T-helper 9 cell (primary cell): Measurements from ENCODE around the gene KAT2B.
"Not testable (repeated sequence)": the region's sequence is repeated elsewhere in the genome, so short reads cannot be mapped to it uniquely, and the experiment has no call there.

Experiments
- DNase-seq: peaks from one replicate; pipeline ENCODE4 v3.0.0-alpha.2; 2020
- total RNA-seq, 2 donors: gene quantifications; one replicate each; lab custom pipeline; 2026; lab: John Stamatoyannopoulos, UW

KAT2B gene
- total RNA-seq, result 190 to 244 reads per million in 2 donors

DNA sequence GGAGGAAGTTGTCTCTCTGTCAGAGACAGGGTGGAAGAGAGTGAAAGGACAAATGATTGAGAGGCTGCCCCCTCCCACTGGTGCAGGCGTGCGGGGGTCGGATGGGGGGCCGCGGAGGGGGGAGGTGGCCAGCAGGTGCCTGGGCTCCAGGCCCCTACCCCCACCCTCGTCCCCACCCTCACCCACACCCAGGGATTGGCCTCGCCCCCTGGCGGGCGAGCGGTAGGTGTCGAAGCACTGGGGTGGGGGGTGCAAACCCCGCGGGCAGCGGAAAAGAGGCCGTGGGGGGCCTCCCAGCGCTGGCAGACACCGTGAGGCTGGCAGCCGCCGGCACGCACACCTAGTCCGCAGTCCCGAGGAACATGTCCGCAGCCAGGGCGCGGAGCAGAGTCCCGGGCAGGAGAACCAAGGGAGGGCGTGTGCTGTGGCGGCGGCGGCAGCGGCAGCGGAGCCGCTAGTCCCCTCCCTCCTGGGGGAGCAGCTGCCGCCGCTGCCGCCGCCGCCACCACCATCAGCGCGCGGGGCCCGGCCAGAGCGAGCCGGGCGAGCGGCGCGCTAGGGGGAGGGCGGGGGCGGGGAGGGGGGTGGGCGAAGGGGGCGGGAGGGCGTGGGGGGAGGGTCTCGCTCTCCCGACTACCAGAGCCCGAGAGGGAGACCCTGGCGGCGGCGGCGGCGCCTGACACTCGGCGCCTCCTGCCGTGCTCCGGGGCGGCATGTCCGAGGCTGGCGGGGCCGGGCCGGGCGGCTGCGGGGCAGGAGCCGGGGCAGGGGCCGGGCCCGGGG is at the start of gene KAT2B:
KAT2B (plus strand) TSS at position 682 of the 783 bp plus-strand sequence; CDS start at position 714, 32 bp downstream.
- peak; percentile 81 for DNase-seq

DNA sequence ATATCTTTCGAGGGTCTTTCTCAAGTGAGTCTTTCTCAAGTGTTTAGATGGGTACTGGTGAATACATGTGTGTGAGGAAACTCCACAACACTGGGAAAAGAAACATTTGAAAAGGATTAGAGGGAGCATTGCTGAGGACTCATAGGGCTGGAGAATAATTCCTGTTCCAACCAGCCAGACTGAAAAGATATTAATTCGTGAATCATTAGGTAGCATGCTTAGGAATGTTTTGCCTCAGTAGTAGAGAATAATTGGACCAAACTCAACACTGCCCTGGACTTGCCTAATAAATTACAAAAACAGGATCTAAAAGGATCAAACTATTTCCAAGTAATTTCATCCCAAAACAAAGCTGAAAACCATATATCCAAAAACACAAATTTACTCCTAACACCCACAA is 45.5 kb upstream of the KAT2B start:
- DNase-seq, result no peak

DNA sequence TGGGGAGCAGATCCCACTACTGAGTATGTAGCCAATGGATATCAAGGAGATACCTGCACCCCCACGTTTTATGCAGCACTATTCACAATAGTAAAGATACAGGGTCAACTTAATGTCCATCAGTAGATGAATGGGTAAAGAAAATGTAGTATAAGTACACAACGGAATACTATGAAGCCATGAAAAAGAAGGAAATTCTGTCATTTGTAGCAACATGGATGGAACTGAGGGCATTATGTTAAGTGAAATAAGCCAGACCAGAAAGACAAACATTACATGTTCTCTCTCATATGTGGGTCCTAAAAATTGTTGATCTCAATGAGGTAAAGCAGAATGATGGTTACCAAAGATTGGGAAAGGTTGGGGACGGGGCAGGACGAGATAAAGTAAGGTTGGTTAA is 42.7 kb upstream of the KAT2B start:
- DNase-seq, result no peak

DNA sequence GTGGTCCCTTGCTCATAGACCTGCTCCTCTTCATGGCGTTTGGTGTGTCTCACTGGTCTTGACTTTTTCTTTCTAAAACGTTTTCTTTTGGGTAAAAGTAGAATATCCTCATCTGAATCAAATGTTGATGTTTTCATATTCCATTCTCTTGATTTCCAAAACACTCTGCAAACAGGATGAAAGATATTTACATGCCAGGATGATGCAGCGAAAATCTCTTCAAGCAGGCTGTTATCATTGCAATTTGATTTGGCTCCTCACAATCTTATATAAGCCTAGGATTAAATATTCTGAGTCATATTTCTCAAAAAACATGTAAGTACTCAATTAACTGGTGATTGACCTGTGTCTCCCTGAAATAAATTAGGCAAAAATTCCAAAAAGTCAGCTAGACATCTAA is 38.3 kb upstream of the KAT2B start:
- DNase-seq, result no peak

DNA sequence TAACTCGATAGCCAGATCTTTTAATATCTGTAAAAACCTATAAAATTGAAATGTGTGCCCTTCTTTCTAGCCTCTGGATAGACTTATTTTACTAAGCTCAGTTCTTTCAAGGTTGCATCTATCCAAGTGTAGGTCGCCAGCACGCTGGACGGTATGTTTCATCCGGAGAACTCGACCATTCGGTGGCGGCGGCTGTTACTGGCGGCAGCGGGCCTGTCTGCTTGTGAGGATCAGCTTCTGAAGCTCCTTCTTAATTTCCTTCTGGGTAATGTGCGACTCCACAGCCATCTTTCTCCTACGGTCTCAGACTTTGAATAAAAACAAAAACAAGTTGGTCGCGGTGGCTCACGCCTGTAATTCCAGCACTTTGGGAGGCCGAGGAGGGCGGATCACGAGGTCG is 32.3 kb upstream of the KAT2B start:
- DNase-seq, result no peak

DNA sequence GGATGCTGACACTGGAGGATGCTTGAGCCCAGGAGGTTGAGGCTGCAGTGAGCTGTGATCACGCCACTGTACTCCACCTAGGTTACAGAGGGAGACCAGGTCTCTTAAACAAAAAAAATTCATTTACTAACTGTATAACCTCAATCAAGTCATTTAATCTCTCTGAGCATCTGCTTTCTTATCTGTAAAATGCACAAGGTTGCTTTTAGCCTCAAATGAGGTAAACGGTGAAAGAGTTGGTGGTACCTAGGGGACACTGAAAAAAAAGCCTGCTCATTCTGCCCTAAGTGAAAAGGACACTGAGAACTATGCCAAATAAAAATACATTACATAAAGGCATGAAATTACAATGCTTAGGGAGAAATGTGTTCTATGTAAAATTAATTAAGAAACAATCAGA is 31.6 kb upstream of the KAT2B start:
- no peak for DNase-seq

DNA sequence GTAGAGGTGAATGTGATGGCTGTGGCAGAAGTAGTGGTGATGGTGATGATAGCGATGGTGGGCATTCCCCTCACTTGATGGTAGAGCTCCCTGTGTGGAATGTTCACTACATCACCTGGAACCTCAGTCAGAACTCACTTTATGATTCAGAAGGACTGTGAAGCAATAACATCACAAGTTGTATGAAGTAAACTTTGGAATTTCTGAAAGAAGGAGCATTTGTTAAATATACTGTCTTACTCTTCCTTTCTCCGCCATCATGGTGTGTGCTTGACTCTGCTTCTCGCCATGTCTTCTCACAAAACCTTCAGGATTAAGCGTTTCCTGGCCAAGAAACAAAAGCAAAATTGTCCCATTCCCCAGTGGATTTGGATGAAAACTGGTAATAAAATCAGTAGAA is 28.1 kb upstream of the KAT2B start, which contains the start of gene PP2D1:
PP2D1 (minus strand) TSS at position 101 of the 400 bp plus-strand sequence. CDS start 192 bp downstream, outside the sequence.
- no peak for DNase-seq

DNA sequence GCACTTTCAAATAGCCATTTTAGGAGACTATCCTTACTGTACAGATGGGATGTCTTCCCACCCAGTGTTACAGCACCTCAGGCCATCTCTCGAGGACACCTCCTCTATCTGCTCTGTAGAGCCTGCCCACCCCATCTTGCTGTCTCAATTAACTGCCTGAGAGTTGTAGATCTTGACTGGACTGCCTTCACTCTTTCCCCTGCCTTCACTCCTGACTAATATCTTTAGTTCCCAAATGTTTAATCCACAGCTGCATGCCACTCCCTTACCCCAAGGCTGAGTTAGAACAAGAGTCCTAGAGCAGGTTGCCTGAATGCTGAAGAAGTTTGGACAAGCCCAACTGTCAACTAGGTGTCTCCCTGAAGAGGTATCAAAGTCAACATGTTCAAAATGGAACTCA is 26.9 kb upstream of the KAT2B start:
- no peak for DNase-seq

DNA sequence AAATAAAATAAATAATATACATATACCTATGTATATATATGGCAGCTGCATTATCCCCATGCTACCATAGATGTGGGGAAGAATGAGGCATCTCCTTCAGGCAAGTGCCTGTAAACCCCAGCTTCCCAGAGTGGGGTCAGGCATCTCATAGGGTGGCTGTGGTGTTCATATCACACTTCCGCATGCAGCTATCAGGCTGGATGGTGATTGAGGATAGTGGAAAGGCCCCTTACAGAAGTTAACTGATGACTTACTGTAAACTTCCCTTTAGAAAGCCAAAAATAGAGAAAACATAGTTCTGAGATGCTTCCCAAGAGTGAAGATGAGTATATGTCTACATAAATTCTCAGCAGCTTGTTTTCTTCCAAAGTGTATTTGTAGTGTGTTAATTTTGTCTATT is 24.7 kb upstream of the KAT2B start:
- DNase-seq, result no peak

DNA sequence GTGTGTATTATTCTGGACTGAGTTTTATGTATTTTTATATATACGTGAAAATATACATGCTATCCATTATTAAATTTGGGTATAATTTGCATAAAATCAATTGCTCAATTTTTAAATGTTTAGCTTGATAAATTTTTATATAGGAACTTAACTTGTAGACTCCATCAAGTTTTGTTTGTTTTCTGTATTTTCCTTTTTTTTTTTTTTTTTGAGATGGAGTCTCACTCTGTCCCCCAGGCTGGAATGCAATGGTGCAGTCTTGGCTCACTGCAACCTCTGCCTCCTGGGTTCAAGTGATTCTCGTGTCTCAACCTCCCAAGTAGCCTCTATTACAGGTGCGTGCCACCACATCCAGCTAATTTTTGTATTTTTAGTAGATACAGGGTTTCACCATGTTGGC is 24.2 kb upstream of the KAT2B start:
- DNase-seq, result not testable (repeated sequence)

DNA sequence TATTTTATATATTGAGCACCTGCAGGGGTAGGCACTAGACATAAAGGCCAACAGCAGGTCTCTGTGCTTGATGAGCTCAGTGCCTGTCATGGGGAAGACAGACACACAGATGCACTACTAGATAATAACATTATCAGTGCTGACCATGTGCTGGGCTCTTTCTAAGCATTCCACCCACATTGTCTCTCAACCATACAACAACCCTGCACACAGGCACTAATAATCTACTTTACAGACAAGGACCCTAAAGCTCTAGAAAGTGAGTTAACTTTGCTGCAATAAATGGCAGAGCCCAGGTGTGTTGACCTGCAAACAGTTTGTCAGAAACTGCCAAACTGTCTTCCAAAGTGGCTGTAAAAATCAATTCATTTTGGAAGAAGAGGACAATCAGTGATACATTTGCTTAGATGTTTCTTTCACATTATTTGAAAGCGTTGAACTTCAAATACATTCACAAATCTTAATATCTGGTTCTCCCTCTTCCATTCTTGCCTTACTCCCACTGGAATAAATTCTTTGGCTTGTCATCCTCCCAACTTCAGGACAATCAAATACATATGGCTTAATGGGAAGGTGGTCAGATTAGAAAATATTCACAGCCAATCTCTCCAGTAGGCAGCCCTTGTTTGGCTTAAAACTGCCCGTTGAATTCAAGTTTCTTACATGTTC is 17.2 kb upstream of the KAT2B start:
- no peak for DNase-seq

DNA sequence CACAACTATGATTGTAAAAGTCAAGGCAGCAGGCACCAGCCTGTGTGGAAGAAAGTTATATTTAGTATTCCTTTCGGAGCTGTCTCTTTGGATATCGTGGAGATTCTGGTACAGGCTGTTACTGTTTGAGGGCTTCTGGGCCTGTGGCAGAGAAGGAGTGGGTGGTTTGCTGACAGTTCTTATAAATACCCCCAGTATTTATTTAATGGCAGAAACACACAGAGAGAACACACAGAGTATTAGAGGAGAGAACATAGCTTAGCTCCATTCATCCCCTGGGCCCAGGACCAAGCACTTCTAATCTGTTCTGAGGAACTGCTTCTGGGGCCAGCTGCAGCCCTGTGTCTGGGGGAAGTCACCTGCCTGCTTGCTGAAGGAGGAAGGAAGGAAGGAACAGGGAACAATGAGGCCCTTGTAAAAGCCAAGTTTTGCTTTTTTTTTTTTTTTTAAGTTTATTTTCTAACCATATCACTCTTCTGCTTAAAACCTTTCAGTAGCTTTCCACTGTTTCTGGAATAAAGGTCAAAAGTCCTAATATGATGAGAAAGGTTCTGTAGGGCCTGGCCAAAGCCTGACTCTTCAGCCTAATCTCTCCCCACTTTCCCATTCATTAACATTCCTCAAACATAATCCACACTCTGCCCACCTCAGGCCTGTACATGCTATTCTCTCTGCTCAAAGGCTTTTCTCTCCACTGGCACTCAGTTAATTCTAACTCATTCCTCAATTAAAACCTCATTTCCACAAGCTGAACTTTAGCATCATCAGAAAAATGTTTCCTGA is 16.4 kb upstream of the KAT2B start:
- no peak for DNase-seq

DNA sequence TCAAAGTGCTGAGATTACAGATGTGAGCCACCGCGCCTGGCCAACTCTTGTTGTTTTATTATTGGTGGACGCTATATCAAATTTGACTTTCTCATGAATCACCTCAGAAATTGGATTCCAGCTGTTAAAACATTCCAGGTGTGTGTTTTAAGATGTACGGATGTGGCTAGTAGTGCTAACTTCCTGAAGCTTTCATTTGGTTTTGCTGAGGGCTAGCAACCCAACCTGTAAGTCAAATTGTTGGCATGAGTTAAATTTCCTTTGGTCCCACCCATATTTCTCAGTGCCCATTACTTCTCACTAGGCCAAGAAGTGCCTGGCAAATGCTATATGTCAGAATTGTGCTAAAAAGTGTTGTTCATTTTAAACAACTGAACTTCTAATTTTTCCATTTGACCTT is 13.1 kb upstream of the KAT2B start:
- DNase-seq, result no peak

DNA sequence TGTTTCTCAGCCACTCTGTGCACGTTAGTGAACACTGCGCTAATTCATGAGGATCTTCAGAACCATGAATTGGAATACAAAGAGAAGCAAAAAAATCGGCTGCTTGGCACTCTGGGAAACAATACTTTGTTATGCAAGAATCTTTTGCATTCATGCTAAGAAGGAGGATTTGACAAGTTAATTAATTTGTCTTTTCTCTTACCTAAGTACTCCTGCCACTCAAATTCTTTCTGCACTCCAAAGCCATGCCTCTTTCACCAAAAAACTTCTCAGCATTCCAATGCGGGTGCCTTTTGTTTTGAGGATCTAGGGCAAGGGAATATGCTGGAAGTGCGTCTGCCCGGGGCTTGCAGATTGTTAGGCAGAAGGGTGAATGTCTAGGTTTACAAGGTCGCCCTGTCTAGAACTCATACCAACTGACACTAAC is 11.3 kb upstream of the KAT2B start:
- no peak for DNase-seq

DNA sequence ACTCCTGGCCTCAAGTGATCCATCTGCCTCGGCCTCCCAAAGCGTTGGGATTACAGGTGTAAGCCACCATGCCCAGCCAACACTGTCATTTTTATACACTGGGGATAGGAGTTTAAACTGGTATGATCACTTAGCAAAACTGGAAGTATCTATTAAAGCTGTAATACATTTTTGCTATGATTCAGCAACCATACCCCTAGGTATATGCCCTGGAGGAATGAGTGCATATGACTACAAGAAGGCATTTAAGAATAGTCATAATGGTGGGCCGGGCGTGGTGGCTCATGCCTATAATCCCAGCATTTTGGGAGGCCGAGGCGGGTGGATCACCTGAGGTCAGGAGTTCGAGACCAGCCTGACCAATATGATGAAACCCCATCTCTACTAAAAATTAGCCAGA is 8.3 kb upstream of the KAT2B start:
- DNase-seq, result not testable (repeated sequence)

DNA sequence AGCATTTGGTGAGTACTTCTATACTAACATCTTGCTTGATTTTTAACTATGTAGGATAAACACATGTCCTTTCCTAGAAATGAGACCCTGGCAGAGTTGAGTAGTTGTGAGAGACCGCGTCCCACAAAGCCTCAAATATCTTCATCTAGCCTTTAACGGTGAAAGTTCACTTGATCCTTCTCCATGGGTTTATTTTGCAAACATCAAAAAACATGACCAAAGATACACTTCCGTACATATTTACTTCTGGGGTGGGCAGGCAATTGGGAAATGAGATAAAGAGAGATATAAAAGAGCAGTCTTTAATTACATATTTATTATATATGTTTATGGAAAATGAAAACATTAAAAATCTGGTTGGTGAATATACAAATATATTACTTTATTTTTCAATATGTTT is 5.2 kb upstream of the KAT2B start:
- DNase-seq, result no peak

DNA sequence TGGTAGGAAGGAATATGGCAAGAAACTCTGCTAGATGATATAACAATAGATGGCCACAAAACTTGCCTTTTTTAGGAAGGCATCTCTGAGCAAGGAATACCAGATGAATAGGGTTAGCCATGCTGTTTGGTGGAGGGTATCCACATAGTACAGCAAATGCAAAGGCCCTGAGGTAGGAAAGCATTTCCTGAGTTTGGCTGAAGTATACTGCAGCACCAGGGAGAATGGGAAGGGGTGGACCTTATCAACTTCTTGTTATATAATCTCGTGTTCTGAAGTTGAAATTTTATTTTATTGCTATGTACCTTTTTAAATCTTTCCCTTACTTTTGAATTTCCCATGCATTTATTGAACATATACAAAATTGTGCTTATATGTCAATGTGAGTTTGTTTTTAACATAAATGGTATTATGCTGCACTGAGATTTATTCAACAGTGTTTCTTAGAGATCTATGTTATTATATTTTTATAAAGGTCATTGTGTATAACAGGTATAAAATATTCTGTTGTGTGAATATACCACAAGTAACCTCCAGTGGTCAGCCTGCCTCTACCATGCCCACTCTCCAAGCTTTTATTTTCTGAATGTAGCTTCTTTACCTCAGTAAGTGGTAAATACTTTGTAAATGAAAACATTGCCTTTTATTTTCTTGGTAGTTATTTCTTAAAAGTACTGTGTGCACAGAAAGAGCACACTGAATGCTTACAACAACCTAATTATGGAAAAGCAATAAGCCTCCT is 2.8 kb upstream of the KAT2B start:
- DNase-seq, result no peak

DNA sequence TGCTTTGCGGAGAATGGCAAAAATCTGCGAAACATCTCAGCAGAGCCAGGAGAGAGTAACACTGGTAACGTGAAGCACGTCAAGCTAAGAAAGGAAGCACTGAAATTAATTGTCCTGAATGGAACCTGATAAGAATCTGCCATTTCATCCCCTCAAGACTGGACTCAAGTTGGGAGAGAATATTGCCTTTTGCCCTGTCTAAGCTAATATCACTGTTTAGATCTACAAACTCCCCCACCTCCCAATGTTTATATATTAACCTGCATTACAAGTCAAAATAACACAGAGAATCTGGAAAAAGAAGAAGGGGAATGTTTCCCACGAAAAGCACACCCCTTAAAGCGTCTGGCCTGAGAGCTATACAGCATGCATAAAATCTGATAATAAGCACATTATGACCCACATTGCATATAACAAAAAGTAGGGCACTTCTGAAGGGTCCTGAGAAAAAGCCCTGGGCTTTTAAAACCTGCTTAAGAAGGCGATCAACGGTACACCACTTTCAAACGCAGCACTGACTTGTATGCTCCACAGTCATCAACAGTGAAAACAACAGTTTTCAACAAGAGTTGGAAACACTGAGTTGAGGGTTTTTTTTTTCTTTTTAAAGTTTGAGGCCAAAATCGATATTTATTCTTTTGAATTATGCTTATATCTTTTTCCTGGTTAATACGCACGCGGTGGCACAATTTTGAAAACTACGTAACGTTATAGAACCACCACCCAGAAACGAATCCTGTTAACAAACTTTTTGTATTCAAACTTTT is 1.4 kb upstream of the KAT2B start:
- DNase-seq, result no peak

DNA sequence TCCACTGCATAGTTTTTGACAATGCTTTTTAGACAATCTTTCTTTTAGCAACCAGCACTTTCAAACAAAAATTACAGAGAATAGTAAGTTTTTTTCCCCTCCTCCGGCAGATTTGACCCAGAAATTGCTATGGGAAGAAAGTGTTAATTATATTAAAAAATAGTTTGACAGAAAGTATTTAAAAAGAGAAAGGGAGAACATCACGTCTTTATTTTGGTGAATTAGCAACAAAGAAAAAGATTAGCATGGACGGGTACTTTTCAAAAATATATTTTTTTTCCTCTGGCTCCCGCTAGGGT is 831 bp upstream of the KAT2B start:
- no peak for DNase-seq

DNA sequence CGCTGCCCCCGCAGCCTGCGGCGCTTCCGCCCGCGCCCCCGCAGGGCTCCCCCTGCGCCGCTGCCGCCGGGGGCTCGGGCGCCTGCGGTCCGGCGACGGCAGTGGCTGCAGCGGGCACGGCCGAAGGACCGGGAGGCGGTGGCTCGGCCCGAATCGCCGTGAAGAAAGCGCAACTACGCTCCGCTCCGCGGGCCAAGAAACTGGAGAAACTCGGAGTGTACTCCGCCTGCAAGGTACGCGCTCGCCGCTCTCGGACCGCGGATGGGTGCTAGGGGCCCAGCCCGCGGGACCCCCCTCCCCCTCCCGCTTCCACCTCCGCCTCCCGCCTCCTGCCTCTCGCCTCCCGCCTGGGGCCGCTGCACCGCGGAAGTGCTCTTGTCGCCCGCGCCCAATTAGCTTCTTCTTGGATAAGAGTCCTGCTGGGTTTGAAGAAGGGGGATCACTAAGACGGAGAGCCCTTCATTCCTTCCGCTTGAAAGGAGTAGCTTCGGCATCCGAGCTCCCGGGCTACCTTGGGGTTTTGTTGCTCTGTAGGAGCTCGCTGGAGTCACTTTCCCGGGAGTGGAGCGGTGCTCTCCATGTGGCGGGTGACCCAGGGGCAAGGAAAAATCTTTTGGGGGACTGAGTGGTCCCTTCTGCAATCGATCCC is 426 bp downstream of the KAT2B start:
- peak; percentile 64 for DNase-seq

DNA sequence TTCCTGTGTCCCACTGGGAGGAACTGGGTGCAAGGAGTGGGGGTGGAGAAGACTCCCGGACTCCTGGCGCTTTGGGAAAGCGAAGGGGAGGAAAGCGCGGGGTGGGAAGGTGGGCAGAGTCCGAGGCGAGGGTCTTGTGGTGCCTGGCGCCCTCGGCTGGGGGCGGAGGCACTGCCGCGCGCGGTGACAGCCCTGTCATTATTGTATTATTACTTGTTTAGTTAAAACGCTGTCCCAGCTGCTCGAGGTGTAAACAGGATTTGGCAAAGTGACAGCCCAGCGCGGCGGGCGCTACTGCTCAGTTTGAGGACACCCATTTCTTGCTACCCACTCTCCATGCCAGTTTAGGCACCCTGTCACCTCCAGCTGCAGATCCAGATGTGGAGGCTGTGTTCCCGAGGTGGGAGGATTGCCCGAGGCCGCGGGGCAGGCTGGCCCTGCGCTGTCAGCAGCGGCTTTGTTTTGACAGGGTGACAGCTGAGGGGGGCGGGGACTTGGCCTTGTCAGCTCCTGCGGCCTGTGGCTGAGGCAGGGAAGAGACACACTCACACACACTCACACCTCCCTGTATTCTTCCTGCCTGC is 1.0 kb downstream of the KAT2B start:
- peak; percentile 65 for DNase-seq
